HEK293 (cell line): ENCODE data around the gene RIMS1.

ENCODE experiments used
- CTCF ChIA-PET: fragments of 350-600 bp; formaldehyde crosslinking; extraction: SDS; loops from one replicate; lab custom pipeline; 2021; ENCODE audit warnings: antibody characterized with exemption; lab: Yijun Ruan, JAX
- POLR2A ChIA-PET: fragments of 300-600 bp; formaldehyde crosslinking; extraction: SDS; loops from one replicate; lab custom pipeline; 2020; ENCODE audit warnings: antibody characterized with exemption, inconsistent platforms; lab: Yijun Ruan, JAX
- H3K27ac ChIP-seq: fragments of 200-500 bp; sonication (Bioruptor generic); 2 replicates; pipeline ENCODE4 v1.5.1; 2014; ENCODE audit warnings: low read depth, low read length, control low read depth, inconsistent platforms; ENCODE audit errors: extremely low read depth
- H3K36me3 ChIP-seq, 2 experiments: fragments of 200-500 bp in 1 of 2; sonication (Bioruptor generic) in 1 of 2; 1 replicate in 1 of 2; 2 replicates in 1 of 2; pipeline ENCODE4 v1.5.1; 2014 to 2017; ENCODE audit warnings: inconsistent platforms in 2 of 2, low read length in 2 of 2; ENCODE audit not compliant: control insufficient read depth in 2 of 2, insufficient read depth in 1 of 2
- H3K4me1 ChIP-seq: fragments of 200-500 bp; sonication (Bioruptor generic); 2 replicates; pipeline ENCODE4 v1.5.1; 2014; ENCODE audit warnings: mild to moderate bottlenecking, low read length, inconsistent platforms; ENCODE audit not compliant: control insufficient read depth, insufficient read depth
- H3K4me3 ChIP-seq: 2 replicates; pipeline ENCODE4 v1.5.1; 2011; ENCODE audit warnings: low read depth, mild to moderate bottlenecking, control low read depth, low read length, moderate library complexity
- H3K9me3 ChIP-seq: fragments of 200-500 bp; sonication (Bioruptor generic); 2 replicates; pipeline ENCODE4 v1.5.1; 2014; ENCODE audit warnings: low read depth, low read length, inconsistent platforms; ENCODE audit not compliant: control insufficient read depth, insufficient read depth
- EGR2 ChIP-seq: fragments of 450-650 bp; formaldehyde crosslinking; IDR thresholded peaks from 2 replicates; pipeline ENCODE4 v1.5.1; 2016; ENCODE audit warnings: low read depth, missing biosample characterization, missing genetic modification characterization
- SALL2 ChIP-seq: fragments of 450-650 bp; formaldehyde crosslinking; IDR thresholded peaks from 2 replicates; pipeline ENCODE4 v1.5.0; 2017; ENCODE audit warnings: missing biosample characterization, mild to moderate bottlenecking, missing genetic modification characterization, borderline replicate concordance
- SCRT2 ChIP-seq: fragments of 450-650 bp; formaldehyde crosslinking; IDR thresholded peaks from 2 replicates; pipeline ENCODE4 v1.5.1; 2016; ENCODE audit warnings: missing biosample characterization, missing genetic modification characterization
- ZNF274 ChIP-seq, 2 experiments: fragments of 200-500 bp in 1 of 2; fragments of 450-650 bp in 1 of 2; sonication (Bioruptor generic) in 1 of 2; formaldehyde crosslinking in 1 of 2; IDR thresholded peaks; 2 replicates each; pipeline versions ENCODE4 v1.5.1 to v1.6.1; 2014 to 2016; ENCODE audit warnings: borderline replicate concordance in 1 of 2, inconsistent platforms in 1 of 2, low read length in 1 of 2, missing biosample characterization in 1 of 2, missing genetic modification characterization in 1 of 2
- ZNF292 ChIP-seq: fragments of 450-650 bp; formaldehyde crosslinking; IDR thresholded peaks from 2 replicates; pipeline ENCODE4 v1.5.1; 2016; ENCODE audit warnings: low read depth, missing biosample characterization, missing genetic modification characterization, borderline replicate concordance
- ZNF510 ChIP-seq: fragments of 450-650 bp; formaldehyde crosslinking; IDR thresholded peaks from 2 replicates; pipeline ENCODE4 v1.5.1; 2018; ENCODE audit warnings: mild to moderate bottlenecking, missing genetic modification characterization, missing biosample characterization; ENCODE audit not compliant: insufficient replicate concordance
- TF ChIP-seq, protein P1 (sequence below): fragments of 450-650 bp; formaldehyde crosslinking; IDR thresholded peaks from 2 replicates; pipeline ENCODE4 v1.5.1; 2017; ENCODE audit warnings: missing biosample characterization, missing genetic modification characterization
- TF ChIP-seq, protein P2 (sequence below): fragments of 450-650 bp; formaldehyde crosslinking; IDR thresholded peaks from 2 replicates; pipeline ENCODE4 v1.5.0; 2017; ENCODE audit warnings: missing biosample characterization, missing genetic modification characterization, borderline replicate concordance
- TF ChIP-seq, protein P3 (sequence below): fragments of 450-650 bp; formaldehyde crosslinking; conservative IDR thresholded peaks from 2 replicates; pipeline ENCODE4 v1.5.1; 2016; ENCODE audit warnings: low read depth, missing biosample characterization, missing genetic modification characterization
- TF ChIP-seq, protein P4 (sequence below): fragments of 450-650 bp; formaldehyde crosslinking; IDR thresholded peaks from 2 replicates; pipeline ENCODE4 v1.5.1; 2016; ENCODE audit warnings: missing biosample characterization, missing genetic modification characterization

Gene RIMS1

DNA sequence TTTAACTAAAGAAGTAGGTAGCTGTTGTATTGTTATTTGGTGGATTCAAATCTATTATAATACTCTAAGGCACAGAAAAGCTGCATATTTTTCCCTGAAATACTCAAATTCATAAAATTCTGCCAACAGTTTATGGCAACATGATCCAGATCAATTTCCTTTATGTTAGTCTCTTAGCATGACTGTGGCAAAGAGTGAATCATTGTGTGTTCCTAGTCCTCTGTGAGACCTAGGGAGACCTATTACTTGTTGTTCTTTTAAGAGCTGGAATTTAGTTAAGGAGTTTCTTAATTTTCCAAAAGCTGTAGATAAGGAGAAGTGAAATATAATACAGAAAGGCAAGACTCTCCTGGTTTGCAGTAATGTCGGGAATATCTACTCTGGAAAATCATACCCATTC, 149.6 kb downstream of the RIMS1 start:
- Histone ChIP-seq H3K36me3 (no peaks in the 10 kb centered on the region), H3K4me1 (no peaks in the 10 kb centered on the region), H3K9me3 (no peaks in the 10 kb centered on the region), H3K4me3 (no peak overlapping the region), H3K27ac (no peak overlapping the region)
- TF ChIP-seq SCRT2 (tag by site-specific recombination) (no peak), SALL2 (no peak), ZNF274 (IDR thresholded peaks at IDR 0.05; ENCODE audit: low read length) (no peak), ZNF274 (tag by site-specific recombination; IDR thresholded peaks at IDR 0.05; ENCODE audit: borderline replicate concordance) (no peak), ZNF510 (tag by site-specific recombination) (no peak), ZNF292 (tag by site-specific recombination) (no peak)
- TF ChIP-seq, protein P1, sequence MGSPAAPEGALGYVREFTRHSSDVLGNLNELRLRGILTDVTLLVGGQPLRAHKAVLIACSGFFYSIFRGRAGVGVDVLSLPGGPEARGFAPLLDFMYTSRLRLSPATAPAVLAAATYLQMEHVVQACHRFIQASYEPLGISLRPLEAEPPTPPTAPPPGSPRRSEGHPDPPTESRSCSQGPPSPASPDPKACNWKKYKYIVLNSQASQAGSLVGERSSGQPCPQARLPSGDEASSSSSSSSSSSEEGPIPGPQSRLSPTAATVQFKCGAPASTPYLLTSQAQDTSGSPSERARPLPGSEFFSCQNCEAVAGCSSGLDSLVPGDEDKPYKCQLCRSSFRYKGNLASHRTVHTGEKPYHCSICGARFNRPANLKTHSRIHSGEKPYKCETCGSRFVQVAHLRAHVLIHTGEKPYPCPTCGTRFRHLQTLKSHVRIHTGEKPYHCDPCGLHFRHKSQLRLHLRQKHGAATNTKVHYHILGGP = no peak
- TF ChIP-seq, protein P2, sequence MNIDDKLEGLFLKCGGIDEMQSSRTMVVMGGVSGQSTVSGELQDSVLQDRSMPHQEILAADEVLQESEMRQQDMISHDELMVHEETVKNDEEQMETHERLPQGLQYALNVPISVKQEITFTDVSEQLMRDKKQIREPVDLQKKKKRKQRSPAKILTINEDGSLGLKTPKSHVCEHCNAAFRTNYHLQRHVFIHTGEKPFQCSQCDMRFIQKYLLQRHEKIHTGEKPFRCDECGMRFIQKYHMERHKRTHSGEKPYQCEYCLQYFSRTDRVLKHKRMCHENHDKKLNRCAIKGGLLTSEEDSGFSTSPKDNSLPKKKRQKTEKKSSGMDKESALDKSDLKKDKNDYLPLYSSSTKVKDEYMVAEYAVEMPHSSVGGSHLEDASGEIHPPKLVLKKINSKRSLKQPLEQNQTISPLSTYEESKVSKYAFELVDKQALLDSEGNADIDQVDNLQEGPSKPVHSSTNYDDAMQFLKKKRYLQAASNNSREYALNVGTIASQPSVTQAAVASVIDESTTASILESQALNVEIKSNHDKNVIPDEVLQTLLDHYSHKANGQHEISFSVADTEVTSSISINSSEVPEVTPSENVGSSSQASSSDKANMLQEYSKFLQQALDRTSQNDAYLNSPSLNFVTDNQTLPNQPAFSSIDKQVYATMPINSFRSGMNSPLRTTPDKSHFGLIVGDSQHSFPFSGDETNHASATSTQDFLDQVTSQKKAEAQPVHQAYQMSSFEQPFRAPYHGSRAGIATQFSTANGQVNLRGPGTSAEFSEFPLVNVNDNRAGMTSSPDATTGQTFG (tag by site-specific recombination) = no peak
- TF ChIP-seq, protein P3, sequence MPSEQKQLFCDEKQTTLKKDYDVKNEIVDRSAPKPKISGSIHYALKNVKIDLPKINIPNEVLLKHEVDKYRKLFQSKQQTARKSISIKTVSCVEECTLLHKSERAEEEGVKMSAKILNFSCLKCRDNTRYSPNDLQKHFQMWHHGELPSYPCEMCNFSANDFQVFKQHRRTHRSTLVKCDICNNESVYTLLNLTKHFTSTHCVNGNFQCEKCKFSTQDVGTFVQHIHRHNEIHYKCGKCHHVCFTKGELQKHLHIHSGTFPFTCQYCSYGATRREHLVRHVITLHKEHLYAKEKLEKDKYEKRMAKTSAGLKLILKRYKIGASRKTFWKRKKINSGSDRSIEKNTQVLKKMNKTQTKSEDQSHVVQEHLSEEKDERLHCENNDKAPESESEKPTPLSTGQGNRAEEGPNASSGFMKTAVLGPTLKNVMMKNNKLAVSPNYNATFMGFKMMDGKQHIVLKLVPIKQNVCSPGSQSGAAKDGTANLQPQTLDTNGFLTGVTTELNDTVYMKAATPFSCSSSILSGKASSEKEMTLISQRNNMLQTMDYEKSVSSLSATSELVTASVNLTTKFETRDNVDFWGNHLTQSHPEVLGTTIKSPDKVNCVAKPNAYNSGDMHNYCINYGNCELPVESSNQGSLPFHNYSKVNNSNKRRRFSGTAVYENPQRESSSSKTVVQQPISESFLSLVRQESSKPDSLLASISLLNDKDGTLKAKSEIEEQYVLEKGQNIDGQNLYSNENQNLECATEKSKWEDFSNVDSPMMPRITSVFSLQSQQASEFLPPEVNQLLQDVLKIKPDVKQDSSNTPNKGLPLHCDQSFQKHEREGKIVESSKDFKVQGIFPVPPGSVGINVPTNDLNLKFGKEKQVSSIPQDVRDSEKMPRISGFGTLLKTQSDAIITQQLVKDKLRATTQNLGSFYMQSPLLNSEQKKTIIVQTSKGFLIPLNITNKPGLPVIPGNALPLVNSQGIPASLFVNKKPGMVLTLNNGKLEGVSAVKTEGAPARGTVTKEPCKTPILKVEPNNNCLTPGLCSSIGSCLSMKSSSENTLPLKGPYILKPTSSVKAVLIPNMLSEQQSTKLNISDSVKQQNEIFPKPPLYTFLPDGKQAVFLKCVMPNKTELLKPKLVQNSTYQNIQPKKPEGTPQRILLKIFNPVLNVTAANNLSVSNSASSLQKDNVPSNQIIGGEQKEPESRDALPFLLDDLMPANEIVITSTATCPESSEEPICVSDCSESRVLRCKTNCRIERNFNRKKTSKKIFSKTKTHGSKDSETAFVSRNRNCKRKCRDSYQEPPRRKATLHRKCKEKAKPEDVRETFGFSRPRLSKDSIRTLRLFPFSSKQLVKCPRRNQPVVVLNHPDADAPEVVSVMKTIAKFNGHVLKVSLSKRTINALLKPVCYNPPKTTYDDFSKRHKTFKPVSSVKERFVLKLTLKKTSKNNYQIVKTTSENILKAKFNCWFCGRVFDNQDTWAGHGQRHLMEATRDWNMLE (tag by site-specific recombination) = no peak
- ChIA-PET CTCF (interaction anchor here (0.7 to 0.8 kb wide), 2 partner anchors 50 to 141 kb away, joined by 3 to 4 read pairs; no protein-coding TSS in a partner anchor), POLR2A (no interaction called here)

- no peak overlapping the region for H3K4me3 ChIP-seq
- no peaks in the 10 kb centered on the region for H3K36me3 ChIP-seq
- 0 out of 2 replicates have a peak, but pooled peaks have one; percentile 15 for TF ChIP-seq EGR2 (tag by site-specific recombination)
- TF ChIP-seq, protein P4, sequence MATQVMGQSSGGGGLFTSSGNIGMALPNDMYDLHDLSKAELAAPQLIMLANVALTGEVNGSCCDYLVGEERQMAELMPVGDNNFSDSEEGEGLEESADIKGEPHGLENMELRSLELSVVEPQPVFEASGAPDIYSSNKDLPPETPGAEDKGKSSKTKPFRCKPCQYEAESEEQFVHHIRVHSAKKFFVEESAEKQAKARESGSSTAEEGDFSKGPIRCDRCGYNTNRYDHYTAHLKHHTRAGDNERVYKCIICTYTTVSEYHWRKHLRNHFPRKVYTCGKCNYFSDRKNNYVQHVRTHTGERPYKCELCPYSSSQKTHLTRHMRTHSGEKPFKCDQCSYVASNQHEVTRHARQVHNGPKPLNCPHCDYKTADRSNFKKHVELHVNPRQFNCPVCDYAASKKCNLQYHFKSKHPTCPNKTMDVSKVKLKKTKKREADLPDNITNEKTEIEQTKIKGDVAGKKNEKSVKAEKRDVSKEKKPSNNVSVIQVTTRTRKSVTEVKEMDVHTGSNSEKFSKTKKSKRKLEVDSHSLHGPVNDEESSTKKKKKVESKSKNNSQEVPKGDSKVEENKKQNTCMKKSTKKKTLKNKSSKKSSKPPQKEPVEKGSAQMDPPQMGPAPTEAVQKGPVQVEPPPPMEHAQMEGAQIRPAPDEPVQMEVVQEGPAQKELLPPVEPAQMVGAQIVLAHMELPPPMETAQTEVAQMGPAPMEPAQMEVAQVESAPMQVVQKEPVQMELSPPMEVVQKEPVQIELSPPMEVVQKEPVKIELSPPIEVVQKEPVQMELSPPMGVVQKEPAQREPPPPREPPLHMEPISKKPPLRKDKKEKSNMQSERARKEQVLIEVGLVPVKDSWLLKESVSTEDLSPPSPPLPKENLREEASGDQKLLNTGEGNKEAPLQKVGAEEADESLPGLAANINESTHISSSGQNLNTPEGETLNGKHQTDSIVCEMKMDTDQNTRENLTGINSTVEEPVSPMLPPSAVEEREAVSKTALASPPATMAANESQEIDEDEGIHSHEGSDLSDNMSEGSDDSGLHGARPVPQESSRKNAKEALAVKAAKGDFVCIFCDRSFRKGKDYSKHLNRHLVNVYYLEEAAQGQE (tag by site-specific recombination) = no peak
- ChIA-PET POLR2A (no interaction called here), CTCF (interaction anchor here (0.8 kb wide), 1 partner anchor 49 kb away, joined by 3 read pairs; no protein-coding TSS in a partner anchor)
- H3K9me3 ChIP-seq = no peaks in the 10 kb centered on the region
- no peak overlapping the region for H3K27ac ChIP-seq
- no peaks in the 10 kb centered on the region for H3K4me1 ChIP-seq
These were observed 150.7 kb downstream of the RIMS1 start for GRCh38 chr6:72037006-72037405.
